Measurements from ENCODE around the gene LEMD3.

Gene LEMD3

DNA sequence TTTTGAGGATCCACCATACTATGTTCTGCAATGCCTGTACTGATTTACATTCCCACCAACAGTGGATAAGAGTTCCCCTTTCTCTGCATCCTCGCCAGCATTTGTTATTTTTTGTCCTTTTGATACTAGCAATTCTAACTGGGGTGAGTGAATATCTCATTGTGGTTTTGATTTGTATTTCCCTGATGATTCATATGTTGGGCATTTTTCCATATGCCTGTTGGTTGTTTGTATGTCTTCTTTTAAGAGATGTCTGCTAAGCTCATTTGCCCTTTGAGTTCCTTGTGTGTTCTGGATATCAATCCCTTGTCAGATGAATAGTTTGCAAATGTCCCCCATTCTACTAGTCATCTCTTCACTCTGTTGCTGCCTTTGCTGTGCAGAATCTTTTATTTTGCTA lies 60.1 kb downstream of the LEMD3 start:
- peak; percentile 80 for DNase-seq (ENCODE audit: low read depth)
- no peak overlapping the region for H3K4me3 ChIP-seq (replicated peaks; ENCODE audit: low read depth, low read length)
- no peak for TF ChIP-seq CTCF (IDR thresholded peaks at IDR 0.05; ENCODE audit: low read length, missing control alignments)

- H3K4me3 ChIP-seq (replicated peaks; ENCODE audit: low read depth, low read length): no peak overlapping the region
- peak; percentile 56 for DNase-seq (ENCODE audit: low read depth)
- TF ChIP-seq CTCF (IDR thresholded peaks at IDR 0.05; ENCODE audit: low read length, missing control alignments): peak; percentile 37
Measured at GRCh38 chr12:65232476-65233077, 63.2 kb downstream of the LEMD3 start.

- no peak for DNase-seq (ENCODE audit: low read depth)
- H3K4me3 ChIP-seq (replicated peaks; ENCODE audit: low read depth, low read length): no peak overlapping the region
- TF ChIP-seq CTCF (IDR thresholded peaks at IDR 0.05; ENCODE audit: low read length, missing control alignments): no peak
Measured at GRCh38 chr12:65237153-65237552, 67.8 kb downstream of the LEMD3 start.

GRCh38 chr12:65238609-65239008 lies 69.2 kb downstream of the LEMD3 start:
- H3K4me3 ChIP-seq (replicated peaks; ENCODE audit: low read depth, low read length): no peak overlapping the region
- no peak for TF ChIP-seq CTCF (IDR thresholded peaks at IDR 0.05; ENCODE audit: low read length, missing control alignments)
- DNase-seq (ENCODE audit: low read depth): no peak

GRCh38 chr12:65248656-65249633 lies 79.6 kb downstream of the LEMD3 start:
- no peak overlapping the region for H3K4me3 ChIP-seq (replicated peaks; ENCODE audit: low read depth, low read length)
- no peak for TF ChIP-seq CTCF (IDR thresholded peaks at IDR 0.05; ENCODE audit: low read length, missing control alignments)
- DNase-seq (ENCODE audit: low read depth): no peak

- DNase-seq (ENCODE audit: low read depth): no peak
- H3K4me3 ChIP-seq (replicated peaks; ENCODE audit: low read depth, low read length): no peak overlapping the region
- TF ChIP-seq CTCF (IDR thresholded peaks at IDR 0.05; ENCODE audit: low read length, missing control alignments): no peak
Measured at GRCh38 chr12:65252515-65252914, 83.1 kb downstream of the LEMD3 start.

Data from fibroblast of pulmonary artery (primary cell).